Progenitor cell of endocrine pancreas (in vitro differentiated cells): ENCODE measurements around the gene PLXDC2. TPM values are rescaled to one million over a fixed set of nuclear protein-coding genes. Genes with fewer than 3 reads are reported as not detected.
A peak's percentile ranks its signal among the peaks of the same experiment; 100 is the strongest.

Source experiments
- DNase-seq: peaks from one replicate; pipeline ENCODE4 v3.0.0; 2021; ENCODE audit warnings: low spot score; ENCODE audit not compliant: unreplicated experiment
- H3K27ac Mint-ChIP-seq: 2 replicates; pipeline ENCODE4 v1.8.0; 2021; ENCODE audit warnings: mild to moderate bottlenecking, moderate library complexity, mixed read lengths
- H3K27me3 Mint-ChIP-seq: 2 replicates; pipeline ENCODE4 v1.8.0; 2021; ENCODE audit warnings: mixed read lengths
- H3K36me3 Mint-ChIP-seq: 2 replicates; pipeline ENCODE4 v1.8.0; 2022; ENCODE audit warnings: mixed read lengths; ENCODE audit not compliant: insufficient read depth
- H3K4me1 Mint-ChIP-seq: 2 replicates; pipeline ENCODE4 v1.8.0; 2021; ENCODE audit warnings: low read depth, mixed read lengths
- H3K4me3 Mint-ChIP-seq: 2 replicates; pipeline ENCODE4 v1.8.0; 2021; ENCODE audit warnings: low read depth, mild to moderate bottlenecking, moderate library complexity, mixed read lengths
- H3K9me3 Mint-ChIP-seq: 2 replicates; pipeline ENCODE4 v1.8.0; 2021; ENCODE audit warnings: low read depth, mixed read lengths
- total RNA-seq: library from RNA; stranded (reverse); gene quantifications from 2 replicates; pipeline ENCODE4 v1.2.1, GENCODE V29; 2021
- TF ChIP-seq, protein P1 (sequence below): fragments of 200-600 bp; sonication (generic); IDR thresholded peaks from one replicate; pipeline ENCODE4 v1.5.0; 2021; ENCODE audit warnings: antibody characterized with exemption, mild to moderate bottlenecking; ENCODE audit not compliant: unreplicated experiment

Gene PLXDC2
- total RNA-seq, 1 donor from 2014 or later: 44.3 TPM

- Mint-ChIP-seq H3K4me3 (no peak overlapping the region), H3K36me3 (peaks cover 2% of the 10 kb centered on the region), H3K27ac (peak overlapping the region; percentile 23), H3K27me3 (no peaks in the 10 kb centered on the region), H3K9me3 (peaks cover 3% of the 10 kb centered on the region), H3K4me1 (peaks cover 23% of the 10 kb centered on the region)
- TF ChIP-seq, protein P1, sequence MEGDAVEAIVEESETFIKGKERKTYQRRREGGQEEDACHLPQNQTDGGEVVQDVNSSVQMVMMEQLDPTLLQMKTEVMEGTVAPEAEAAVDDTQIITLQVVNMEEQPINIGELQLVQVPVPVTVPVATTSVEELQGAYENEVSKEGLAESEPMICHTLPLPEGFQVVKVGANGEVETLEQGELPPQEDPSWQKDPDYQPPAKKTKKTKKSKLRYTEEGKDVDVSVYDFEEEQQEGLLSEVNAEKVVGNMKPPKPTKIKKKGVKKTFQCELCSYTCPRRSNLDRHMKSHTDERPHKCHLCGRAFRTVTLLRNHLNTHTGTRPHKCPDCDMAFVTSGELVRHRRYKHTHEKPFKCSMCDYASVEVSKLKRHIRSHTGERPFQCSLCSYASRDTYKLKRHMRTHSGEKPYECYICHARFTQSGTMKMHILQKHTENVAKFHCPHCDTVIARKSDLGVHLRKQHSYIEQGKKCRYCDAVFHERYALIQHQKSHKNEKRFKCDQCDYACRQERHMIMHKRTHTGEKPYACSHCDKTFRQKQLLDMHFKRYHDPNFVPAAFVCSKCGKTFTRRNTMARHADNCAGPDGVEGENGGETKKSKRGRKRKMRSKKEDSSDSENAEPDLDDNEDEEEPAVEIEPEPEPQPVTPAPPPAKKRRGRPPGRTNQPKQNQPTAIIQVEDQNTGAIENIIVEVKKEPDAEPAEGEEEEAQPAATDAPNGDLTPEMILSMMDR: no peak
- no peak for DNase-seq
Observed at GRCh38 chr10:19915816-19916215, 99.6 kb downstream of the PLXDC2 start.

DNA sequence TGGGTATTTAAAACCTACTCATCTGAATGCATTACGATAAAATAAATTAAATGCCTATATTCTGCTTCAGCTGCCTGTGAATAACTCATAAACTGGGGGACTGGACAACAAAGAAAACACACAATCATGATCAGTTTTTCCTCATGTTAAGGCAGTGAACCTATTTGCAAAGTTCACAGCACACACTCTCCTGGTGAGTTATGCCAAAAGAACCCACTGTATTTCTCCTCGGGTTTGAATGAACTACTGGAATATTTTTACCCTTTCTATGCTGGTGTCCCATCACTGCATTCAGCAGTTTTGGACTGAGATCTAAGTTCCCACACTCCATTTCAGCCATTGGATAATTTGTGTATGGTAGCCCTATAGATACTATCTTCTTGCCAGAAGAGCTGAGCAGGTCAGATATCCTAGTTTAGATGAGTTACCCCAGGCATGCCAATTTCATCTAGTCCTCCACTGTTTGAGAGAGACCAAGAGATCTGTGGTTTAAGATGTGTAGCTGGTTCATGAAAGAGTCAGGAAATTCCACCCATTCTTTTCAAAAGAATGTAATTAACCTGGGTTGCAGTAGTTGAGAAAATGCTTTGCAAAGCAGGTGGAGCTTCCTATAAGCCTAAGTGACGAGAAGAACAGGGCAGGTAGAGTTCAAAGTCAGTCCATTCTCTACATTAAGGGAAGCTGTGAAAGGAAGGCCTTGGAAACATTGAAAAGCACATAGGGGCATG lies 101.7 kb downstream of the PLXDC2 start:
- H3K36me3 Mint-ChIP-seq: peaks cover 2% of the 10 kb centered on the region
- H3K27me3 Mint-ChIP-seq: no peaks in the 10 kb centered on the region
- H3K27ac Mint-ChIP-seq: peak overlapping the region; percentile 13
- no peak for DNase-seq
- H3K4me1 Mint-ChIP-seq: peaks cover 23% of the 10 kb centered on the region
- no peak overlapping the region for H3K4me3 Mint-ChIP-seq
- H3K9me3 Mint-ChIP-seq: peaks cover 3% of the 10 kb centered on the region
- TF ChIP-seq, protein P1: no peak

- Mint-ChIP-seq H3K4me3 (no peak overlapping the region), H3K9me3 (peaks cover 3% of the 10 kb centered on the region), H3K4me1 (peaks cover 23% of the 10 kb centered on the region), H3K27ac (peak overlapping the region; percentile 29), H3K36me3 (peaks cover 2% of the 10 kb centered on the region), H3K27me3 (no peaks in the 10 kb centered on the region)
- no peak for DNase-seq
- TF ChIP-seq, protein P1: no peak
Observed at GRCh38 chr10:19918794-19919193, 102.6 kb downstream of the PLXDC2 start.

DNA sequence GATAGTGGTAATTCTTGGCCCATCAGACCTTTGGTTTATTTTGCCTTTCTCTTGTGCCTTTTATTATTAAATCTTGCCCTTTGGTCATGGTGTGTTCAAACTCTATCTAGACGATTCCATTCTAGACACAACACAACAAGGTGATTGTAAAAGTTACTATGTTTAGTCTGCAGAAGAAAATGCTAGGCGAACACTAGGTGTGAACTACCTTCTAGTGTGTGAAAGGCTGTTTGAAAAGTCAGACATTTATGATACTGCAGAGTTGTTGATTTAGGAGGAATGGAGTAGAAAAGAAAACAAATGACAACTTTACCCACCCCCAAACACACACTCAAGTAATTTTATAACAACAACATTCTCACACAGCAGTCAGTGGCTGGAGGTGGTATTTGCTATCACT lies 103.4 kb downstream of the PLXDC2 start:
- H3K27ac Mint-ChIP-seq: no peak overlapping the region
- H3K4me1 Mint-ChIP-seq: peaks cover 23% of the 10 kb centered on the region
- H3K9me3 Mint-ChIP-seq: peaks cover 3% of the 10 kb centered on the region
- no peaks in the 10 kb centered on the region for H3K27me3 Mint-ChIP-seq
- no peak overlapping the region for H3K4me3 Mint-ChIP-seq
- no peak for DNase-seq
- peaks cover 2% of the 10 kb centered on the region for H3K36me3 Mint-ChIP-seq
- TF ChIP-seq, protein P1: no peak

DNA sequence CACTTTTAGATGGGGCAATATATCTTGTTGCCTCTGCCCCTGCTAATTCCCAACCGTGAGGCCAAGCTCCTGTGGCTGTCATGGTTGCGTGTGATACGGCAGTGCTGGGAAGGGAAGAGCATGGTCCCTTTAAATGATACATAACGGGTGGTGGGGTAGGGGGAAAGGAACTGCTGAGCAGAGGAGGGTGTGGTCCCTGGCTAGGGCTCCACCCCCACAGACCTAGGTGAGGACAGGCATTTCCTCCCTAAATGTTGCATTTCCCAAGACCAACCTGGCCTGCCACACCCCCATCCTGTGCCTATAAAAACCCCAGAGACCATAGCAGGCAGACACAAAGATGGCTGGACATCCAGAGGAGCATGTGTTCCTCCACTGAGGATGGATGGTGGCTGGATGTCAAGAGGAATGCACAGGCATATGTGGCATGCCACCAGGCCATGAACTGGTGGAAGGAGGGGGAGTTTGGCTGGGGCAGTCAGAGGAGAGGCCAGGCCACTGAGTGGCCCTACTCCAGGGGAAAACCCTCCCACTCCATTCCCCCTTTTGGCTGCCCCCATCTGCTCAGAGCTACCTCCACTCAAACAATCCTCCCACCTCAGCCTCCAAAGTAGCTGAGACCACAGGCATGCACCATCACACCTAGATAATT lies 104.0 kb downstream of the PLXDC2 start:
- Mint-ChIP-seq H3K4me3 (no peak overlapping the region), H3K27me3 (no peaks in the 10 kb centered on the region), H3K4me1 (peaks cover 24% of the 10 kb centered on the region), H3K9me3 (peaks cover under 1% of the 10 kb centered on the region), H3K27ac (no peak overlapping the region), H3K36me3 (no peaks in the 10 kb centered on the region)
- no peak for DNase-seq
- TF ChIP-seq, protein P1: no peak
